WTC11 (cell line): Measurements from ENCODE around the gene TNRC18. TPM values are rescaled to one million over a fixed set of nuclear protein-coding genes. Genes with fewer than 3 reads are reported as not detected.
A peak's percentile ranks its signal among the peaks of the same experiment; 100 is the strongest.

Experiments used
- ATAC-seq: fragments of 200-7000 bp; cut with Tn5 transposase; 2 replicates; pipeline ENCODE4 v1.10.0; 2021; ENCODE audit warnings: mild to moderate bottlenecking, moderate library complexity
- CTCF ChIA-PET: fragments of 300-600 bp; sonication (Branson Sonifier 250); formaldehyde crosslinking; loops from one replicate; lab custom pipeline; 2021; ENCODE audit warnings: antibody characterized with exemption; lab: Charles Lee
- POLR2A ChIA-PET: fragments of 350-600 bp; sonication (Branson Sonifier 250); formaldehyde crosslinking; loops from one replicate; lab custom pipeline; 2021; ENCODE audit warnings: antibody characterized with exemption; lab: Charles Lee
- DNase-seq: peaks from one replicate; pipeline ENCODE4 v3.0.0; 2021; ENCODE audit warnings: low spot score
- H3K27ac Mint-ChIP-seq: 2 replicates; pipeline ENCODE4 v1.8.0; 2021; ENCODE audit warnings: mixed read lengths
- H3K27me3 Mint-ChIP-seq: 2 replicates; pipeline ENCODE4 v1.8.0; 2021; ENCODE audit warnings: low read depth, mild to moderate bottlenecking, moderate library complexity, mixed read lengths
- H3K36me3 Mint-ChIP-seq: 2 replicates; pipeline ENCODE4 v1.8.0; 2021; ENCODE audit warnings: mixed read lengths
- H3K4me1 Mint-ChIP-seq: 2 replicates; pipeline ENCODE4 v1.8.0; 2022; ENCODE audit warnings: mixed read lengths
- H3K4me3 Mint-ChIP-seq: 2 replicates; pipeline ENCODE4 v1.8.0; 2021; ENCODE audit warnings: mild to moderate bottlenecking, moderate library complexity, mixed read lengths
- H3K9me3 Mint-ChIP-seq: 2 replicates; pipeline ENCODE4 v1.8.0; 2021; ENCODE audit warnings: mixed read lengths
- AR ChIP-seq: fragments of 250-450 bp; sonication (Bioruptor Pico); IDR thresholded peaks from 2 replicates; pipeline ENCODE4 v1.9.0; 2021; ENCODE audit warnings: mild to moderate bottlenecking
- CREB1 ChIP-seq: sonication (generic); formaldehyde crosslinking; IDR thresholded peaks from 2 replicates; pipeline ENCODE4 v1.8.0; 2023; ENCODE audit warnings: mild to moderate bottlenecking, missing genetic modification reagents
- GABPB1 ChIP-seq: sonication (generic); formaldehyde crosslinking; IDR thresholded peaks from 2 replicates; pipeline ENCODE4 v1.8.1; 2023; ENCODE audit warnings: mild to moderate bottlenecking, missing genetic modification reagents
- MAX ChIP-seq: sonication (generic); formaldehyde crosslinking; IDR thresholded peaks from 2 replicates; pipeline ENCODE4 v1.8.0; 2022; ENCODE audit warnings: mild to moderate bottlenecking, missing genetic modification reagents
- NFE2L1 ChIP-seq: sonication (generic); formaldehyde crosslinking; IDR thresholded peaks from 2 replicates; pipeline ENCODE4 v1.8.1; 2023; ENCODE audit warnings: missing genetic modification reagents
- NR2C2 ChIP-seq: sonication (generic); formaldehyde crosslinking; IDR thresholded peaks from 2 replicates; pipeline ENCODE4 v1.8.0; 2022; ENCODE audit warnings: mild to moderate bottlenecking, missing genetic modification reagents
- RELA ChIP-seq: sonication (generic); formaldehyde crosslinking; IDR thresholded peaks from 2 replicates; pipeline ENCODE4 v1.8.1; 2022; ENCODE audit warnings: missing genetic modification reagents, mild to moderate bottlenecking, borderline replicate concordance
- SMAD3 ChIP-seq: sonication (generic); formaldehyde crosslinking; IDR thresholded peaks from 2 replicates; pipeline ENCODE4 v1.8.0; 2022; ENCODE audit warnings: missing genetic modification reagents, mild to moderate bottlenecking, borderline replicate concordance
- TCF7 ChIP-seq: sonication (generic); formaldehyde crosslinking; IDR thresholded peaks from 2 replicates; pipeline ENCODE4 v1.8.0; 2022; ENCODE audit warnings: mild to moderate bottlenecking, low read depth, missing genetic modification reagents, moderate library complexity
- ZNF121 ChIP-seq: sonication (generic); formaldehyde crosslinking; IDR thresholded peaks from 2 replicates; pipeline ENCODE4 v1.8.0; 2023; ENCODE audit warnings: missing genetic modification reagents
- ZNF138 ChIP-seq: sonication (generic); formaldehyde crosslinking; conservative IDR thresholded peaks from 2 replicates; pipeline ENCODE4 v1.8.1; 2022; ENCODE audit warnings: mild to moderate bottlenecking, moderate library complexity, missing genetic modification reagents
- ZNF263 ChIP-seq: sonication (generic); formaldehyde crosslinking; IDR thresholded peaks from 2 replicates; pipeline ENCODE4 v1.8.1; 2022; ENCODE audit warnings: low read depth, mild to moderate bottlenecking, moderate library complexity, missing genetic modification reagents
- total RNA-seq: library from RNA; stranded (reverse); gene quantifications from 3 replicates; pipeline ENCODE4 v1.2.3, GENCODE V29; 2021
- TF ChIP-seq, protein P1 (sequence below): sonication (generic); formaldehyde crosslinking; IDR thresholded peaks from 2 replicates; pipeline ENCODE4 v1.8.1; 2023; ENCODE audit warnings: mild to moderate bottlenecking, missing genetic modification reagents

The TNRC18 gene
- total RNA-seq, 1 experiment from 2014 or later = 55.0 TPM

DNA sequence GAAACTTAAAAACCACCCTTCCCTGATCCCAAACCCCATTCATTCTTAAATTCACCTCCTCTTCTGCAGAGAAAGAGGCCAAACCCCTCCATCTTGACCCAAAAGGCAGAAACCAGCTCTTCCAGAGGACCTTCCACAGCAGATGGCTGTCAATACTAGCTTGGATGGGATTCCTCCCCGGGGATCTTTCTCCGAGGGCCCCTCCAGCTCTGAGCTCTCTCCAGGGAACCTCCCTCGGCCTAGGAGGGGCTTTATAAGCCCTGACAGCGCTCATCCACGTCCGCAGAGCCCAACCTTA, 5.4 kb downstream of the TNRC18 start:
- peaks cover 83% of the 10 kb centered on the region for H3K27me3 Mint-ChIP-seq
- POLR2A ChIA-PET = interaction anchor here (1.0 kb wide), 1 partner anchor 24 kb away, joined by 3 read pairs; no protein-coding TSS in a partner anchor
- TF ChIP-seq TCF7 (CRISPR knock-in tag) = no peak
- TF ChIP-seq, all 79 proteins: peak for 0

GRCh38 chr7:5417106-5418071, 6.2 kb downstream of the TNRC18 start:
- ChIA-PET POLR2A (interaction anchor here (0.9 to 1.3 kb wide), 3 partner anchors 8 to 51 kb away, joined by 3 to 4 read pairs (median 4); no protein-coding TSS in a partner anchor), CTCF (interaction anchor here (0.8 to 1.8 kb wide), 6 partner anchors 10 to 248 kb away, joined by 3 to 8 read pairs (median 4); no protein-coding TSS in a partner anchor)
- Mint-ChIP-seq H3K36me3 (no peaks in the 10 kb centered on the region), H3K27me3 (peaks cover 78% of the 10 kb centered on the region), H3K9me3 (no peaks in the 10 kb centered on the region), H3K4me3 (0 out of 2 replicates have a peak overlapping the region, but pooled peaks have one; percentile 76), H3K4me1 (peaks cover 36% of the 10 kb centered on the region), H3K27ac (no peak overlapping the region)
- no peak for TF ChIP-seq SMAD3 (CRISPR knock-in tag)
- TF ChIP-seq ZNF121 (CRISPR knock-in tag) = peak; percentile 92
- no peak for DNase-seq
- ATAC-seq = peak; percentile 5; the same call in 1 of the 2 replicates

More for the DNA sequence above, 5.4 kb downstream of the TNRC18 start:
- DNase-seq (no peak), ATAC-seq (no peak)
- H3K4me3 Mint-ChIP-seq = peak overlapping the region; percentile 76
- H3K9me3 Mint-ChIP-seq = no peaks in the 10 kb centered on the region
- CTCF ChIA-PET = interaction anchor here (1.7 kb wide), 1 partner anchor 66 kb away, joined by 4 read pairs; no protein-coding TSS in a partner anchor
- H3K36me3 Mint-ChIP-seq = no peaks in the 10 kb centered on the region
- H3K27ac Mint-ChIP-seq = peak overlapping the region; percentile 50; the same call in 1 of the 2 replicates
- peaks cover 34% of the 10 kb centered on the region for H3K4me1 Mint-ChIP-seq

DNA sequence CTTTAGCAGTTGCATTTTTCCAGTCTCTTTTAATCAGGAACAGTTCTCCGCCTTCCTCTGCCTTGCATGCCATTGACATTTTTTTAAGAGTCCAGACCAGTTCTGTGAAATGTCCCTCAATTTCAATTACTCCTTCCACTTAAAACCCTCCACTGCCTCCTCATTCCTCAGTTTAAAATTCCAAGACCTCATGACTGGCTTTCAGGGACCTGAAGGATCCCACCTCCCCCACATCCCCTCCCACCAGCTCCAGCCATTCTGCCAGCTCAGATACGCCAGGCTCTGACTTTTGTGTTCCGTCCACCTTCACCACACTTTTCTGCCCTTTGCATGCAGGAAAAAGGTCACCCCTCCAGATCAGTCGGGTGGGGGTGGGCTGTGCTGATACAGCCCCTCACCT, 8.7 kb downstream of the TNRC18 start:
- no peak overlapping the region for H3K4me3 Mint-ChIP-seq
- POLR2A ChIA-PET = interaction anchor here (0.7 kb wide), 1 partner anchor 64 kb away, joined by 11 read pairs; no protein-coding TSS in a partner anchor
- CTCF ChIA-PET = interaction anchor here (0.6 kb wide), 1 partner anchor 617 kb away, joined by 4 read pairs; no protein-coding TSS in a partner anchor
- H3K27ac Mint-ChIP-seq = no peak overlapping the region
- TF ChIP-seq ZNF121 (CRISPR knock-in tag) (no peak), GABPB1 (no peak), MAX (no peak), ZNF138 (CRISPR knock-in tag) (no peak), RELA (CRISPR knock-in tag) (no peak)
- TF ChIP-seq, all 79 proteins: peak for 0
- Mint-ChIP-seq H3K36me3 (peaks cover 6% of the 10 kb centered on the region; the same call in 1 of the 2 replicates), H3K9me3 (peaks cover 7% of the 10 kb centered on the region), H3K27me3 (peaks cover 69% of the 10 kb centered on the region), H3K4me1 (peaks cover 32% of the 10 kb centered on the region)
- DNase-seq = no peak
- no peak for ATAC-seq

DNA sequence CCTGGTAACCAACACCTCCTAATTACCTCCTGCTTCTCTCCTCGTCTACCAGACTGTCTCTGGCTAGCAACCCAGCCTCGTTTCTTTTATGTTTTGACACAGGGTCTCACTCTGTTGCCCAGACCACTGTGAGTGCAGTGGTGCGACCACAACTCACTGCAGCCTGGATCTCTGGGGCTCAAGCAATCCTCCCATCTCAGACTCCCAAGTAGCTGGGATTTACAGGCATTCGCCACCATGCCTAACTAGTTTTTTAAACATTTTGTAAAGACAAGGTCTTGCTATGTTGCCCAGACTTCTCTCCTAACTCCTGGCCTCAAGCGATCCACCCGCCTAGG, 10.2 kb downstream of the TNRC18 start:
- TF ChIP-seq CREB1 = no peak
- TF ChIP-seq ZNF121 (CRISPR knock-in tag) = peak; percentile 94
- TF ChIP-seq ZNF263 = no peak
- TF ChIP-seq, protein P1, sequence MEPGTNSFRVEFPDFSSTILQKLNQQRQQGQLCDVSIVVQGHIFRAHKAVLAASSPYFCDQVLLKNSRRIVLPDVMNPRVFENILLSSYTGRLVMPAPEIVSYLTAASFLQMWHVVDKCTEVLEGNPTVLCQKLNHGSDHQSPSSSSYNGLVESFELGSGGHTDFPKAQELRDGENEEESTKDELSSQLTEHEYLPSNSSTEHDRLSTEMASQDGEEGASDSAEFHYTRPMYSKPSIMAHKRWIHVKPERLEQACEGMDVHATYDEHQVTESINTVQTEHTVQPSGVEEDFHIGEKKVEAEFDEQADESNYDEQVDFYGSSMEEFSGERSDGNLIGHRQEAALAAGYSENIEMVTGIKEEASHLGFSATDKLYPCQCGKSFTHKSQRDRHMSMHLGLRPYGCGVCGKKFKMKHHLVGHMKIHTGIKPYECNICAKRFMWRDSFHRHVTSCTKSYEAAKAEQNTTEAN = no peak
- TF ChIP-seq NFE2L1 (CRISPR knock-in tag) = no peak
- no peak for TF ChIP-seq NR2C2 (CRISPR knock-in tag)
- no peak for TF ChIP-seq AR (CRISPR knock-in tag)
- Mint-ChIP-seq H3K27ac (peak overlapping the region; percentile 10; the same call in 1 of the 2 replicates), H3K4me1 (peaks cover 34% of the 10 kb centered on the region), H3K36me3 (peaks cover 6% of the 10 kb centered on the region; the same call in 1 of the 2 replicates), H3K9me3 (peaks cover 7% of the 10 kb centered on the region), H3K4me3 (no peak overlapping the region), H3K27me3 (peaks cover 66% of the 10 kb centered on the region)
- no peak for ATAC-seq
- no peak for DNase-seq
- POLR2A ChIA-PET = no interaction called here
- CTCF ChIA-PET = no interaction called here
